ENCODE data around the gene USP40. TPM values are rescaled to one million over a fixed set of nuclear protein-coding genes. Genes with fewer than 3 reads are reported as not detected.

The USP40 gene
- polyA plus RNA-seq, 2 of the 4 experiments (the other 2 are of a cell fraction), result 22.9 to 57.0 TPM

DNA sequence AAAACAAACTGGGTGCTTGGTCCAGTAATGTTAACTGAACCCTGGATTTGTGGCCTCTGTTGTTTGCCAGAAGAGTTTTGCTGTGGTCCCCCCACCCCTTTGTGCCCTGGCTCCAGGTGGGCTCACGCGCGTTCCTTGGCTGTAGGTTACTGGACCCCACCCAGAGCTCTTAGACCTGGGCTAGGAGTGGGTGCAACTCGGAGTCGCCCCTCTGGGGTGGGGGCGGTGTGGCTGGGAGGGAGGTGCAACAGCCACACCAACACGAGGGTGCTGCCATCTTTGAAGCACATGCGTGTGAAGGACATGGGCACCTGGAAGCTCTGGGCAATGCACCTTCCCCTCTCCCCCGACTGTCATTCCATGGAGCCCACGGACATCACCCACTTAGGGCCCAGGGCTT lies 92.7 kb downstream of the USP40 start:
- 93% methylated on average over 10 of the region's 10 CpGs for WGBS (ENCODE audit: missing lambda C conversion rate)
- H3K4me1 ChIP-seq, result peaks cover 18% of the 10 kb centered on the region
- ChIA-PET CTCF (interaction anchor here (0.6 to 1.9 kb wide), 3 partner anchors 16 to 32 kb away, joined by 3 to 6 read pairs (median 3); no protein-coding TSS in a partner anchor), POLR2A (interaction anchor here (1.2 kb wide), 1 partner anchor 12 kb away, joined by 3 read pairs; no protein-coding TSS in a partner anchor)
- FAIRE-seq (no peak), DNase-seq (ENCODE audit: low read depth in 1 of 2, low spot score in 1 of 2) (no peak), ATAC-seq (no peak; a peak in 1 of 6 replicates)
- TF ChIP-seq SREBF2 (IDR thresholded peaks at IDR 0.05) (no peak), RFX5 (IDR thresholded peaks at IDR 0.05) (no peak), POLR2AphosphoS2 (conservative IDR thresholded peaks at IDR 0.05; ENCODE audit: low read length) (no peak), PHF8 (IDR thresholded peaks at IDR 0.05; ENCODE audit: borderline replicate concordance, low read depth) (no peak), TFCP2L1 (CRISPR knock-in tag; IDR thresholded peaks at IDR 0.05) (no peak), TP53 (CRISPR knock-in tag; IDR thresholded peaks at IDR 0.05) (no peak), EHF (CRISPR knock-in tag; IDR thresholded peaks at IDR 0.05) (no peak), RARB (CRISPR knock-in tag; IDR thresholded peaks at IDR 0.05) (no peak), CEBPB (IDR thresholded peaks at IDR 0.05) (no peak), NPAS2 (CRISPR knock-in tag; IDR thresholded peaks at IDR 0.05; ENCODE audit: borderline replicate concordance) (no peak)
- TF ChIP-seq, protein P1, sequence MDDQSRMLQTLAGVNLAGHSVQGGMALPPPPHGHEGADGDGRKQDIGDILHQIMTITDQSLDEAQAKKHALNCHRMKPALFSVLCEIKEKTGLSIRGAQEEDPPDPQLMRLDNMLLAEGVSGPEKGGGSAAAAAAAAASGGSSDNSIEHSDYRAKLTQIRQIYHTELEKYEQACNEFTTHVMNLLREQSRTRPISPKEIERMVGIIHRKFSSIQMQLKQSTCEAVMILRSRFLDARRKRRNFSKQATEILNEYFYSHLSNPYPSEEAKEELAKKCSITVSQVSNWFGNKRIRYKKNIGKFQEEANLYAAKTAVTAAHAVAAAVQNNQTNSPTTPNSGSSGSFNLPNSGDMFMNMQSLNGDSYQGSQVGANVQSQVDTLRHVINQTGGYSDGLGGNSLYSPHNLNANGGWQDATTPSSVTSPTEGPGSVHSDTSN (IDR thresholded peaks at IDR 0.05), result no peak
- H3K4me3 ChIP-seq, result no peak overlapping the region
- peak overlapping the region; percentile 21 to 98; a peak in 5 of 6 replicates for H3K27ac ChIP-seq
- no peaks in the 10 kb centered on the region for H3K9me3 ChIP-seq
- no peak overlapping the region for H3K4me2 ChIP-seq

DNA sequence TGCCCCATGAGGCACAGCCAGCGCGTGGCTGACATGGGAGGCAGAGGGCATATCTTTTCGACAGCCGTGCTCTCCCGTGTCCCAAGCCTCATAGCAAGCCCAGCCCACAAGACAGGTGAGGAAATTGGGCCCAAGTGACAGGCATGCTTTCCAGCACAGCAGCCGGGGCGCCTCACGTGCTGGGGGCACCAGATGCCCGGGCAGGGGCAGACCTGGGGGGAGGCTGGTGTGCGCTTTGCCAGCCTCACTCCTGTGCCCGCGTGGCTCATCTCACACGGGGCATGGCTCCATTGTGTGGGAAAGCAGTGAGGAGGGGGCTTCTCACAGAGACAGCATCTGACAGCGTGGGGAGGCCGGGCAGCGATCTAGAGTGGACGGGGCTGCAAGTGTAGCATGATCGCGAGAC lies 93.2 kb downstream of the USP40 start:
- ChIA-PET CTCF (interaction anchor here (1.4 kb wide), 1 partner anchor 30 kb away, joined by 4 read pairs; no protein-coding TSS in a partner anchor), POLR2A (no interaction called here)
- H3K27ac ChIP-seq, result peak overlapping the region; percentile 21 to 98; a peak in 5 of 6 replicates
- no peak overlapping the region for H3K4me2 ChIP-seq
- FAIRE-seq (no peak), ATAC-seq (no peak), DNase-seq (ENCODE audit: low read depth in 1 of 2, low spot score in 1 of 2) (no peak)
- H3K4me3 ChIP-seq, result no peak overlapping the region
- H3K9me3 ChIP-seq, result no peaks in the 10 kb centered on the region
- peaks cover 18% of the 10 kb centered on the region for H3K4me1 ChIP-seq
- TF ChIP-seq GATA3 (IDR thresholded peaks at IDR 0.05; ENCODE audit: borderline replicate concordance), result no peak
- 97% methylated on average over 14 of the region's 19 CpGs for WGBS (ENCODE audit: missing lambda C conversion rate)

DNA sequence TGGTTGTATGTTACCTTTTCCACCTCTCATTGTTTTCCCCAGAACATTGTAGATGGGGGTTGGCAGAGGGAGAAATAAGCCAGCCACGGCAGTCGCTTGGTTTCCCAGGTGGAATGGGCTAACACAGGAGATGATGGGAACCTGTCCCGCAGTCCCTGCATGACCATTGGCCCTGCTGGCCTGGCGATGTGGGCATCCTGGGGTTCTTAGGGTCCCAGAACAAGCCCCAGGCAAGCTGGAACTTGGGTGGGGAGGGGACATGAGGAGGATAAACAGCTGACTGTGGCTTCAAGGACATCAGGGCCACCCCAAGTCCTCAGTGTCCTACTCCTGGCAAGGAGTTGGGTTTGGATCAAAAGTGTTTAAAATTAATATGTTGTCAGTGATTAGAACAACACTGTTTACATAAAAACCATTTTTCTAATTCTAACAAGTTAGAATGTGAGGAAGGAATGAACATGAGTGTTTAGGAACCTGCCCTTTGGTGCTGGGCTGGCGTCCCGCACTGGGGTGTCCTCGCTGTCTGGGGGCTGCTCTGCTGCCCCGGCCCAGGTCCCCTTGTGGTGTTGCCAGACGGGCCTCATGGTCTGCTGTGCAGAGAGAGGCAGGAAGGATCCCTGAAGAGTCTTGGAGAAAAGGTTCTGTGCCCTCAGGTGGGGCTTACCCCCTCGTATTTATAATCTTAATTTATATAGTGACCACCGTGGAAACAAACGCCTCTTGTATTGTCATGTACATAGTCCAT lies 95.1 kb downstream of the USP40 start:
- H3K4me2 ChIP-seq, result no peak overlapping the region
- peak overlapping the region; percentile 48 to 98; a peak in 5 of 6 replicates for H3K27ac ChIP-seq
- no peak for FAIRE-seq
- WGBS (ENCODE audit: missing lambda C conversion rate), result 98% methylated on average over 12 of the region's 12 CpGs
- no peak overlapping the region for H3K4me3 ChIP-seq
- ATAC-seq, result no peak
- TF ChIP-seq, protein P2, sequence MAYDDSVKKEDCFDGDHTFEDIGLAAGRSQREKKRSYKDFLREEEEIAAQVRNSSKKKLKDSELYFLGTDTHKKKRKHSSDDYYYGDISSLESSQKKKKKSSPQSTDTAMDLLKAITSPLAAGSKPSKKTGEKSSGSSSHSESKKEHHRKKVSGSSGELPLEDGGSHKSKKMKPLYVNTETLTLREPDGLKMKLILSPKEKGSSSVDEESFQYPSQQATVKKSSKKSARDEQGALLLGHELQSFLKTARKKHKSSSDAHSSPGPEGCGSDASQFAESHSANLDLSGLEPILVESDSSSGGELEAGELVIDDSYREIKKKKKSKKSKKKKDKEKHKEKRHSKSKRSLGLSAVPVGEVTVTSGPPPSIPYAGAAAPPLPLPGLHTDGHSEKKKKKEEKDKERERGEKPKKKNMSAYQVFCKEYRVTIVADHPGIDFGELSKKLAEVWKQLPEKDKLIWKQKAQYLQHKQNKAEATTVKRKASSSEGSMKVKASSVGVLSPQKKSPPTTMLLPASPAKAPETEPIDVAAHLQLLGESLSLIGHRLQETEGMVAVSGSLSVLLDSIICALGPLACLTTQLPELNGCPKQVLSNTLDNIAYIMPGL (CRISPR knock-in tag; IDR thresholded peaks at IDR 0.05; ENCODE audit: borderline replicate concordance), result no peak
- TF ChIP-seq FOXS1 (CRISPR knock-in tag; IDR thresholded peaks at IDR 0.05), result no peak
- TF ChIP-seq EHMT2 (IDR thresholded peaks at IDR 0.05; ENCODE audit: low read depth), result no peak
- TF ChIP-seq POLR2AphosphoS2 (conservative IDR thresholded peaks at IDR 0.05; ENCODE audit: low read length), result no peak; the same call in 1 of the 2 replicates
- TF ChIP-seq EP300 (IDR thresholded peaks at IDR 0.05), result no peak
- no peak for TF ChIP-seq FOSL2 (IDR thresholded peaks at IDR 0.05)
- no peak for TF ChIP-seq FOSL2 (CRISPR knock-in tag; IDR thresholded peaks at IDR 0.05)
- no peak for TF ChIP-seq CBX8 (IDR thresholded peaks at IDR 0.05)
- no peak for TF ChIP-seq ZNF302 (CRISPR knock-in tag; IDR thresholded peaks at IDR 0.05)
- no peak for TF ChIP-seq TFCP2L1 (CRISPR knock-in tag; IDR thresholded peaks at IDR 0.05)
- TF ChIP-seq CEBPB (IDR thresholded peaks at IDR 0.05), result no peak
- TF ChIP-seq CHD4 (IDR thresholded peaks at IDR 0.05; ENCODE audit: borderline replicate concordance), result no peak
- H3K4me1 ChIP-seq, result peaks cover 18% of the 10 kb centered on the region
- no peak for DNase-seq (ENCODE audit: low read depth in 1 of 2, low spot score in 1 of 2)
- ChIA-PET POLR2A (no interaction called here), CTCF (interaction anchor here (1.3 kb wide), 2 partner anchors 7 to 361 kb away, joined by 3 to 6 read pairs; no protein-coding TSS in a partner anchor)
- no peaks in the 10 kb centered on the region for H3K9me3 ChIP-seq
